Right cardiac atrium (tissue), 5 donors: ENCODE data around the gene PLA2G12B. TPM values are rescaled to one million over a fixed set of nuclear protein-coding genes. Genes with fewer than 3 reads are reported as not detected.
"Not testable (repeated sequence)": the region's sequence is repeated elsewhere in the genome, so short reads cannot be mapped to it uniquely, and the experiment has no call there.

Experiments
- ATAC-seq, 2 donors: fragments of 200-7000 bp; cut with Tn5 transposase; one replicate each; pipeline versions ENCODE4 v1.8.0 to v1.9.1; 2020; ENCODE audit warnings: moderate library complexity in 2 of 2, mild to moderate bottlenecking in 1 of 2
- DNase-seq, 3 donors: peaks; one replicate each; pipeline ENCODE4 v3.0.0-alpha.2; 2020
- H3K27ac ChIP-seq: one replicate; pipeline ENCODE4 v1.5.1; 2013; ENCODE audit warnings: mild to moderate bottlenecking, low read length, control low read depth, moderate library complexity
- H3K27me3 ChIP-seq: one replicate; pipeline ENCODE4 v1.6.1; 2013; ENCODE audit not compliant: control insufficient read depth, insufficient read depth
- H3K4me1 ChIP-seq: one replicate; pipeline ENCODE4 v1.6.1; 2013; ENCODE audit warnings: low read length; ENCODE audit not compliant: control insufficient read depth, insufficient read depth
- H3K4me3 ChIP-seq: one replicate; pipeline ENCODE4 v1.5.1; 2013; ENCODE audit warnings: low read length, control low read depth
- H3K9me3 ChIP-seq: one replicate; pipeline ENCODE4 v1.6.1; 2013; ENCODE audit warnings: low read length; ENCODE audit not compliant: control insufficient read depth
- WGBS: extraction: QIAGEN DNeasy Blood & Tissue Kit; methylation state at CpG from one replicate; pipeline ENCODE4 v1.1.7; 2013; 5-methylcytosine and 5-hydroxymethylcytosine counted together
- intact Hi-C, 4 donors: fragments of 100-400 bp; cut with DNase I; formaldehyde crosslinking; loops; one replicate each; pipeline versions ENCODE4 v1.11.0 to v1.14.0; 2022 to 2023
- polyA plus RNA-seq: library from polyadenylated mRNA; stranded (reverse); fragments of 200-250 nt; gene quantifications from one replicate; pipeline ENCODE4 v1.2.3, GENCODE V29; 2013
- total RNA-seq, 4 donors: library from RNA; stranded (reverse); fragmentation: NEBNext Ultra II Directional; extraction: Animal tissue kit (Norgen Biotek cat#: 25700); gene quantifications; one replicate each; pipeline ENCODE4 v1.2.1, GENCODE V29; 2021
- donor health status: healthy with polysubstance abuse.
- donor health status: DM: no; HTN: yes; CAD: no.
- donor health status: DM: no; HTN: no; CAD: no.
- donor health status: DM: no; HTN: yes; CAD: no; lungs with severe emphysema.
- donor health status: DM: yes; HTN: yes; CAD: no.

PLA2G12B gene
- total and polyA plus RNA-seq, 5 donors: 2.6 to 16.6 (median 6.5) TPM

- Histone ChIP-seq H3K27ac (no peak overlapping the region), H3K4me1 (no peaks in the 10 kb centered on the region), H3K9me3 (no peaks in the 10 kb centered on the region), H3K4me3 (no peak overlapping the region), H3K27me3 (no peaks in the 10 kb centered on the region)
- ATAC-seq (no peak), DNase-seq (no peak)
- intact Hi-C loops: no loop called here
- WGBS: 94% methylated on average over 20 of the region's 20 CpGs
Measured at GRCh38 chr10:72932259-72933015, 22.2 kb downstream of the PLA2G12B start.

DNA sequence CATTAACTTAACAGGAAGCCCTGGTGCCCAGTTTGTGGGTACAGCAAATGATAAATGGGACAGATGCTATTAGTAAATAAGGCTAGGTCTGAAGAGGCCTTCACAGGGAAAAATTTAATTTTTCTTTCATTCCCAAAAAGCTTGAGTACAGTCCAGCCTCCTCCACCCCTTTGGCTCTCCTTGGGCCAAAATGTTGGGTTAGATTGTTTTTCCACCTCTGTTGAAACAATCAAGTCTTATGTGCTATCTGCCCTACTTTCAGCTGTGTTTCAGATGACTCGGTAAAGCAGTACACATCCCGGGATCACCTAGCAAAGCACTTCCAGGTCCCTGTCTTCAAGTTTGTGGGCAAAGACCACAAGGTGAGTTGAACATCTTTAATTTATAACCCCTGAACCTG is 24.3 kb downstream of the PLA2G12B start:
- H3K27ac ChIP-seq: no peak overlapping the region
- 65% methylated on average over 2 of the region's 2 CpGs for WGBS

GRCh38 chr10:72928798-72929197 is 25.8 kb downstream of the PLA2G12B start:
- Histone ChIP-seq H3K27ac (no peak overlapping the region), H3K27me3 (no peaks in the 10 kb centered on the region), H3K4me3 (no peak overlapping the region), H3K9me3 (no peaks in the 10 kb centered on the region), H3K4me1 (no peaks in the 10 kb centered on the region)
- 87% methylated on average over 5 of the region's 5 CpGs for WGBS
- DNase-seq (no peak), ATAC-seq (no peak)
- intact Hi-C loops: no loop called here

More for the DNA sequence above, 24.3 kb downstream of the PLA2G12B start:
- ATAC-seq (no peak), DNase-seq (no peak)
- H3K27me3 ChIP-seq: no peaks in the 10 kb centered on the region
- H3K4me3 ChIP-seq: no peak overlapping the region
- no peaks in the 10 kb centered on the region for H3K4me1 ChIP-seq
- H3K9me3 ChIP-seq: no peaks in the 10 kb centered on the region
- intact Hi-C loops: no loop called here

DNA sequence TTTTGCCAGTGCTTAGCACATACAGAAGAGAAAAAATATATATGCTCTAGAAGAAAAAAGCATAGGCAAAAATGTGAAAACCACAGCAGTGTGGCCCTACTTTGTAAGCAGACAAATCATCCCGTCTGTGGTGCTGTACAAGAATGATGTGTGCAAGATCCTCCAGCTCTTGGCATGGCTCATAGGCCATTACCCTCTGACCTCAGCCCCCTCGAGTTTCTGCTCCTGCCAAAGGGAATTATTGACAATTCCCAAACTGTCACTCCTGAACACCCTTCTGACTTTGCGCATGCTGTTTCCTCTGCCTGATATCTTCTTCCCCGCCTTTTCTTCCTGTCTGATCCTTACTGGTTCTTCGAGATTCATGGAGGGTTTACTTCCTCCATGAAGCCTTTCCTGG is 27.1 kb downstream of the PLA2G12B start:
- Histone ChIP-seq H3K4me1 (no peaks in the 10 kb centered on the region), H3K27ac (no peak overlapping the region), H3K27me3 (no peaks in the 10 kb centered on the region), H3K4me3 (no peak overlapping the region), H3K9me3 (no peaks in the 10 kb centered on the region)
- intact Hi-C loops: no loop called here
- no peak for ATAC-seq
- no peak for DNase-seq
- WGBS: 67% methylated on average over 5 of the region's 5 CpGs

GRCh38 chr10:72925951-72926465 is 28.6 kb downstream of the PLA2G12B start:
- intact Hi-C loops: no loop called here
- Histone ChIP-seq H3K4me3 (no peak overlapping the region), H3K4me1 (no peaks in the 10 kb centered on the region), H3K27ac (no peak overlapping the region), H3K27me3 (no peaks in the 10 kb centered on the region), H3K9me3 (no peaks in the 10 kb centered on the region)
- WGBS: 93% methylated on average over 3 of the region's 3 CpGs
- no peak for DNase-seq
- ATAC-seq: no peak

DNA sequence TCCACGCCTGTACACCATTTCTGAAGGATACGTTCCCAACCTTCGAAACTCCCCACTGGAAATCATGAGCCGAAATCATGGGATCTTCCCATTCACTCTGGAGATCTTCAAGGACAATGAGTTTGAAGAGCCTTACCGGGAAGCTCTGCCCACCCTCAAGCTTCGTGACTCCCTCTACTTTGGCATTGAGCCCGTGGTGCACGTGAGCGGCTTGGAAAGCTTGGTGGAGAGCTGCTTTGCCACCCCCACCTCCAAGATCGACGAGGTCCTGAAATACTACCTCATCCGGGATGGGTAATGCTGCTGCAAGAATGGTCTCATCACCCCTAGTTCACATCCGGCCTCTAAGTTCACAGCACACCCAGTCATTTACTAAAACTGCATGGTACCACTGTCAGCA is 30.3 kb downstream of the PLA2G12B start:
- no peak for DNase-seq
- ATAC-seq: no peak
- Histone ChIP-seq H3K27ac (no peak overlapping the region), H3K4me1 (no peaks in the 10 kb centered on the region), H3K4me3 (no peak overlapping the region), H3K9me3 (no peaks in the 10 kb centered on the region), H3K27me3 (no peaks in the 10 kb centered on the region)
- WGBS: 90% methylated on average over 13 of the region's 13 CpGs
- intact Hi-C loops: no loop called here

DNA sequence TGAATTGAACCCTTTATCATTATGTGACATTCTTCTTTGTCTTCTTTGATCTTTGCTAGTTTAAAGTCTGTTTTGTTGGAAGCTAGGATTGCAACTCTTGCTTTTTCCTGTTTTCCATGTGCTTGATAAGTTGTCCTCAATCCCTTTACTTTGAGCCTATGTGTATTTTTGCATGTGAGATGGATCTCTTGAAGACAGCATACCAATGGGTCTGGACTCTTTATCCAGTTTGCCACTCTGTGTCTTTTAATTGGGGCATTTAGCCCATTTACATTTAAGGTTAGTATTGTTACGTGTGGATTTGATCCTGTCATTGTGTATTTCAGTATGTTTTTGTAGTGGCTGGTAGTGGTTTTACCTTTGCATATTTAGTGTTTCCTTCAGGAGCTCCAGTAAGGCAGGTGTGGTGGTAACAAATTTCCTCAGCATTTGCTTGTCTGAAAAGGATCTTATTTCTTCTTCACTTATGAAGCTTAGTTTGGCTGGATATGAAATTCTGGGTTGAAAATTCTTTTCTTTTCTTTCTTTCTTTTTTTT is 33.4 kb downstream of the PLA2G12B start:
- intact Hi-C loops: not testable (repeated sequence)
- 94% methylated on average over 1 of the region's 1 CpG for WGBS

DNA sequence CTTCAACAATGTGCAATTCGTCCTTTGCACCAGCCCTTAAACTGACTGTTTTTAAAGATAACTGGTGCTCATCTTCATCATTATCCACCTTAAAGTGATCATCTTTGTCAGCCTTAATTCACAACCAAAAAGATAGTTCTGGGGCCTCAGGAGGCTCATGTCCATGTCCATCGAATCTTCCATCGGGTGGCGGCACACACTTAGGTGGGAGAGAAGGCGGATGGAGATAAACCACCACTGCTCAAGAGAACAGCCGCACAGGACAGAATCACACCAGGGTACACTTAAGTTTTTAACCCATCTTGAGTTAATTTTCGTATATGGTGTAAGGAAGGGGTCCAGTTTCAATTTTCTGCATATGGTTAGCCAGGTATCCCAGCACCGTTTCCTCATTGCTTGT is 36.3 kb downstream of the PLA2G12B start:
- 96% methylated on average over 8 of the region's 8 CpGs for WGBS
- Histone ChIP-seq H3K4me1 (no peaks in the 10 kb centered on the region), H3K27me3 (no peaks in the 10 kb centered on the region), H3K4me3 (no peak overlapping the region), H3K9me3 (no peaks in the 10 kb centered on the region), H3K27ac (no peak overlapping the region)
- DNase-seq: no peak
- ATAC-seq: no peak
- intact Hi-C loops: no loop called here

More for the DNA sequence above, 33.4 kb downstream of the PLA2G12B start:
- H3K27me3 ChIP-seq, H3K27ac ChIP-seq, ATAC-seq, H3K9me3 ChIP-seq, DNase-seq, H3K4me1 ChIP-seq, H3K4me3 ChIP-seq: not testable (repeated sequence)

GRCh38 chr10:72917803-72918332 is 36.7 kb downstream of the PLA2G12B start:
- H3K9me3 ChIP-seq, H3K27ac ChIP-seq, H3K4me3 ChIP-seq, intact Hi-C loops, H3K4me1 ChIP-seq, ATAC-seq, DNase-seq, H3K27me3 ChIP-seq: not testable (repeated sequence)
- WGBS: 81% methylated on average over 2 of the region's 2 CpGs

DNA sequence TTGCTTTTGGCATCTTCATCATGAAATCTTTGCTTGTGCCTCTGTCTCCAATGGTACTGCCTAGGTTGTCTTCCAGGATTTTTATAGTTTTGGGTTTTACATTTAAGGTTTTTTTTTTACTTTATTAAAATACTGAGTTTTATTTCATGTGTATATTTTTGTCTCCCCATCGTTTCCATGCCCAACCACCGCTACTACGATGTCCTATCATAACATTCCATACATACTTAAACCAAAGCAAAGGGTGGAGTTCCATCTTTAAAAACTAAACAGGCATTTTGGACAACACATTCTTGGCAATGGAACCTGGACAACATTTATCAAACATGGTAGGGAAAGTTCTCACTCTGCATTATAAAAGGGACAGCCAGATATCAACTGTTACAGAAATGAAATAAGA is 37.4 kb downstream of the PLA2G12B start:
- ATAC-seq, H3K4me3 ChIP-seq, H3K9me3 ChIP-seq, H3K27me3 ChIP-seq, H3K4me1 ChIP-seq, DNase-seq, H3K27ac ChIP-seq, intact Hi-C loops: not testable (repeated sequence)
- 33% methylated on average over 3 of the region's 3 CpGs for WGBS

- intact Hi-C loops: no loop called here
- Histone ChIP-seq H3K9me3 (no peaks in the 10 kb centered on the region), H3K4me3 (no peak overlapping the region), H3K27ac (no peak overlapping the region), H3K27me3 (no peaks in the 10 kb centered on the region), H3K4me1 (no peaks in the 10 kb centered on the region)
- DNase-seq (no peak), ATAC-seq (no peak)
- 70% methylated on average over 7 of the region's 7 CpGs for WGBS
Measured at GRCh38 chr10:72913287-72913686, 41.3 kb downstream of the PLA2G12B start.
